IMR-90 (cell line): ENCODE results near the gene CT45A1. TPM values are rescaled to one million over a fixed set of nuclear protein-coding genes. Genes with fewer than 3 reads are reported as not detected.
A peak's percentile ranks its signal among the peaks of the same experiment; 100 is the strongest.

Experiments
- ATAC-seq: fragments of 200-7000 bp; cut with Tn5 transposase; 2 replicates; pipeline ENCODE4 v1.9.1; 2020; ENCODE audit warnings: low read depth, mild to moderate bottlenecking, moderate library complexity
- BruUV-seq: library from RNA; stranded (reverse); fragments of 400-500 nt; replicated peaks from 2 replicates; lab custom pipeline; 2021; lab: Mats Ljungman, UMichigan
- CTCF ChIA-PET: fragments of 300-600 bp; formaldehyde crosslinking; extraction: SDS; loops from one replicate; lab custom pipeline; 2021; ENCODE audit warnings: antibody characterized with exemption; lab: Yijun Ruan, JAX
- POLR2A ChIA-PET: fragments of 300-600 bp; sonication (Branson Sonifier 250); formaldehyde crosslinking; loops from one replicate; lab custom pipeline; 2022; ENCODE audit warnings: antibody characterized with exemption; ENCODE audit not compliant: unreplicated experiment; lab: Charles Lee
- DNase-seq: peaks from one replicate; pipeline ENCODE4 v3.0.0; 2013
- H2AFZ ChIP-seq: replicated peaks from 2 replicates; pipeline ENCODE3; 2013; ENCODE audit warnings: low read length, mild to moderate bottlenecking; ENCODE audit not compliant: poor library complexity
- H2AK5ac ChIP-seq: 2 replicates; pipeline ENCODE4 v1.6.1; 2013; ENCODE audit warnings: low read depth, low read length, inconsistent platforms
- H2AK9ac ChIP-seq: replicated peaks from 2 replicates; pipeline ENCODE3; 2013; ENCODE audit warnings: mild to moderate bottlenecking, low read depth, low read length, moderate library complexity; ENCODE audit not compliant: poor library complexity
- H2BK120ac ChIP-seq: 2 replicates; pipeline ENCODE4 v1.6.1; 2013; ENCODE audit warnings: low read depth, low read length, inconsistent platforms
- H2BK15ac ChIP-seq: 3 replicates; pipeline ENCODE4 v1.6.1; 2013; ENCODE audit warnings: low read depth, low read length, inconsistent platforms
- H2BK20ac ChIP-seq: 2 replicates; pipeline ENCODE4 v1.6.1; 2013; ENCODE audit warnings: low read depth, mild to moderate bottlenecking, inconsistent platforms, low read length, moderate library complexity
- H2BK5ac ChIP-seq: 2 replicates; pipeline ENCODE4 v1.6.1; 2013; ENCODE audit warnings: mild to moderate bottlenecking, low read depth, low read length, inconsistent platforms; ENCODE audit not compliant: poor library complexity, severe bottlenecking
- H3K14ac ChIP-seq: replicated peaks from 2 replicates; pipeline ENCODE4 v1.6.1; 2013; ENCODE audit warnings: low read depth, low read length, inconsistent platforms
- H3K18ac ChIP-seq: 2 replicates; pipeline ENCODE4 v1.6.1; 2013; ENCODE audit warnings: low read depth, low read length, control low read depth
- H3K23ac ChIP-seq: 2 replicates; pipeline ENCODE4 v1.6.1; 2013; ENCODE audit warnings: low read depth, low read length, inconsistent platforms
- H3K27ac ChIP-seq: 2 replicates; pipeline ENCODE4 v1.5.1; 2013; ENCODE audit warnings: mild to moderate bottlenecking, control low read depth, low read length; ENCODE audit not compliant: insufficient read depth
- H3K27me3 ChIP-seq: 2 replicates; pipeline ENCODE4 v1.6.1; 2013; ENCODE audit warnings: low read length; ENCODE audit not compliant: control insufficient read depth, insufficient read depth
- H3K36me3 ChIP-seq: 2 replicates; pipeline ENCODE4 v1.6.1; 2013; ENCODE audit warnings: low read length, mixed read lengths; ENCODE audit not compliant: control insufficient read depth, insufficient read depth
- H3K4ac ChIP-seq: 2 replicates; pipeline ENCODE4 v1.6.1; 2013; ENCODE audit warnings: low read depth, low read length, inconsistent platforms
- H3K4me1 ChIP-seq: 2 replicates; pipeline ENCODE4 v1.6.1; 2013; ENCODE audit warnings: low read length, mixed read lengths; ENCODE audit not compliant: control insufficient read depth, insufficient read depth
- H3K4me2 ChIP-seq: 2 replicates; pipeline ENCODE4 v1.6.1; 2013; ENCODE audit warnings: low read depth, mild to moderate bottlenecking, control low read depth, low read length, moderate library complexity
- H3K4me3 ChIP-seq: 2 replicates; pipeline ENCODE4 v1.5.1; 2013; ENCODE audit warnings: low read depth, mild to moderate bottlenecking, control low read depth, low read length, moderate library complexity; ENCODE audit not compliant: insufficient read depth
- H3K56ac ChIP-seq: 2 replicates; pipeline ENCODE4 v1.6.1; 2013; ENCODE audit warnings: low read length, inconsistent platforms; ENCODE audit not compliant: insufficient read depth; ENCODE audit errors: extremely low read depth
- H3K79me1 ChIP-seq, 2 experiments: 2 replicates each; pipeline ENCODE4 v1.6.1; 2013; ENCODE audit warnings: low read length in 2 of 2, inconsistent platforms in 1 of 2, low read depth in 1 of 2
- H3K9ac ChIP-seq: 2 replicates; pipeline ENCODE4 v1.6.1; 2013; ENCODE audit warnings: low read depth, low read length, control low read depth
- H3K9me1 ChIP-seq: 2 replicates; pipeline ENCODE4 v1.6.1; 2013; ENCODE audit warnings: low read length, inconsistent platforms; ENCODE audit not compliant: insufficient read depth
- H3K9me3 ChIP-seq: 2 replicates; pipeline ENCODE4 v1.6.1; 2013; ENCODE audit warnings: low read length; ENCODE audit not compliant: control insufficient read depth, insufficient read depth
- H4K20me1 ChIP-seq: 2 replicates; pipeline ENCODE4 v1.6.1; 2013; ENCODE audit warnings: low read length, inconsistent platforms; ENCODE audit not compliant: insufficient read depth
- H4K5ac ChIP-seq: 2 replicates; pipeline ENCODE4 v1.6.1; 2013; ENCODE audit warnings: mild to moderate bottlenecking, low read depth, low read length, control low read depth
- H4K8ac ChIP-seq, 2 experiments: 2 replicates each; pipeline ENCODE4 v1.6.1; 2013; ENCODE audit warnings: low read depth in 2 of 2, low read length in 2 of 2, control low read depth in 1 of 2, inconsistent platforms in 1 of 2
- H4K91ac ChIP-seq: 2 replicates; pipeline ENCODE4 v1.6.1; 2013; ENCODE audit warnings: low read depth, low read length, inconsistent platforms; ENCODE audit not compliant: insufficient read depth
- CTCF ChIP-seq: conservative IDR thresholded peaks from 2 replicates; pipeline ENCODE4 v1.5.1; 2012; ENCODE audit warnings: mild to moderate bottlenecking, low read depth, low read length, improper control_type of control experiment
- MAFK ChIP-seq: IDR thresholded peaks from 2 replicates; pipeline ENCODE4 v1.6.1; 2012; ENCODE audit warnings: low read depth, low read length, improper control_type of control experiment
- POLR2A ChIP-seq: IDR thresholded peaks from 2 replicates; pipeline ENCODE4 v1.6.1; 2012; ENCODE audit warnings: mild to moderate bottlenecking, low read depth, low read length
- whole genome bisulfite sequencing, 2 experiments: methylation state at CpG; one replicate each; pipeline versions ENCODE4 v1.1.5 to v1.1.7; 2013; ENCODE audit warnings: missing lambda C conversion rate in 2 of 2; ENCODE audit not compliant: insufficient read length in 1 of 2; ENCODE audit errors: extremely low coverage in 2 of 2; 5-methylcytosine and 5-hydroxymethylcytosine counted together
- dilution Hi-C: fragments of 300-500 bp; cut with HindIII; formaldehyde crosslinking; loops from one replicate; pipeline ENCODE4 v1.14.3; 2018; ENCODE audit warnings: low sequenced_read_pairs; ENCODE audit not compliant: unreplicated experiment
- in situ Hi-C: fragments of 300-500 bp; cut with MboI; formaldehyde crosslinking; loops from 3 replicates; pipeline ENCODE4 v1.14.3; 2019; ENCODE audit warnings: low sequenced_read_pairs, inconsistent platforms, mixed read lengths
- intact Hi-C: fragments of 100-400 bp; cut with micrococcal nuclease; formaldehyde crosslinking; loops from 2 replicates; pipeline ENCODE4 v1.10.0; 2022
- polyA plus RNA-seq, 3 experiments: library from polyadenylated mRNA; depleted of rRNA; stranded (reverse); fragments of >200 nt; gene quantifications; 2 replicates each; pipeline ENCODE4 v1.2.3, GENCODE V29; 2012; ENCODE audit warnings: low replicate concordance in 1 of 3
- total RNA-seq: library from RNA; depleted of rRNA; stranded (reverse); fragments of >200 nt; gene quantifications from 2 replicates; pipeline ENCODE4 v1.2.3, GENCODE V29; 2012

CT45A1 gene
- total and polyA plus RNA-seq, 2 of the 4 experiments (the other 2 are of a cell fraction) = not detected

DNA sequence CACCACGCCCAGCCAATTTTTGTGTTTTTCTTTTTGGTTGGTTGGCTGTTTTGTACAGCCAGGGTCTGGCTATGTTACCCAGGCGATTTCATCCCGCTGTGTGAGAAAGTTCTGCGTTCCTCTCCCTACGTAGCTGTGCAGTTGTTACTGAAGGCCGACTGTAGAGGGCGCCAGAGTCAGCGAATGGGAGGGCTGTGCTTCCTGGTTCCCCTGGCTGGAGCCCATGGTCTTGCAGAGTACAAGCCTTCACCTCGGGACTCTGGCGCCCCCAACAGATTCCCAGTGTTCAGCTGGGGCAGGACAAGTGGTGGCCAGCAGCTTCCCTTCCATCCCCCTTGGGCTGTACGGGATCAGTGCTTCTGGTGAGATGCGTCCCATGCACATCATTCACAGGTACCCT is 5.6 kb upstream of the CT45A1 start:
- intact Hi-C loops = no loop called here
- Histone ChIP-seq H3K79me1 (no peaks in the 10 kb centered on the region), H3K4me1 (no peaks in the 10 kb centered on the region), H3K27me3 (no peaks in the 10 kb centered on the region), H3K9me3 (no peaks in the 10 kb centered on the region), H4K5ac (no peak overlapping the region), H3K14ac (no peak overlapping the region), H4K91ac (no peak overlapping the region), H4K20me1 (no peaks in the 10 kb centered on the region), H3K4ac (no peak overlapping the region), H2BK120ac (no peak overlapping the region), H2AK9ac (no peak overlapping the region), H3K56ac (no peak overlapping the region), H3K4me3 (no peak overlapping the region), H2AK5ac (no peak overlapping the region), H3K9me1 (no peaks in the 10 kb centered on the region), H3K18ac (no peak overlapping the region), H2AFZ (no peak overlapping the region), H3K27ac (no peak overlapping the region), H3K36me3 (no peaks in the 10 kb centered on the region), H3K23ac (no peak overlapping the region), H2BK5ac (no peak overlapping the region), H4K8ac (no peak overlapping the region), H3K9ac (no peak overlapping the region), H2BK15ac (no peak overlapping the region), H2BK20ac (no peak overlapping the region), H3K4me2 (no peak overlapping the region)
- in situ Hi-C loops = no loop called here
- 43% methylated on average over 2 of the region's 12 CpGs; no CpG with 5 or more reads in 1 of the 2 experiments for WGBS, 2 experiments
- ChIA-PET CTCF (interaction anchor here (0.6 kb wide), 1 partner anchor 679 kb away, joined by 3 read pairs; no protein-coding TSS in a partner anchor), POLR2A (no interaction called here)
- no peak for TF ChIP-seq MAFK
- TF ChIP-seq CTCF = peak; percentile 11; the same call in 1 of the 2 replicates
- TF ChIP-seq POLR2A = no peak
- BruUV-seq = no TSS peak
- no peak for DNase-seq
- dilution Hi-C loops = no loop called here
- ATAC-seq = no peak
